GM23338 (cell line): ENCODE results near the gene CTRB2. TPM values are rescaled to one million over a fixed set of nuclear protein-coding genes. Genes with fewer than 3 reads are reported as not detected.
"Not testable (repeated sequence)": the region's sequence is repeated elsewhere in the genome, so short reads cannot be mapped to it uniquely, and the experiment has no call there.

Source experiments
- ATAC-seq: fragments of 200-7000 bp; cut with Tn5 transposase; 3 replicates; pipeline ENCODE4 v1.9.1; 2020
- DNase-seq: peaks from one replicate; pipeline ENCODE4 v3.0.0-alpha.2; 2015; ENCODE audit warnings: low spot score
- H2AFZ ChIP-seq: fragments of 200-600 bp; sonication (generic); 2 replicates; pipeline ENCODE4 v1.8.0; 2016; ENCODE audit warnings: antibody characterized with exemption, mild to moderate bottlenecking, moderate library complexity
- H3F3A ChIP-seq: fragments of 200-600 bp; sonication (generic); replicated peaks from 2 replicates; pipeline ENCODE4 v1.8.0; 2017; ENCODE audit warnings: antibody characterized with exemption, mixed run types, low read depth
- H3K27ac ChIP-seq: fragments of 200-600 bp; sonication (generic); 2 replicates; pipeline ENCODE4 v1.6.1; 2016; ENCODE audit warnings: low read depth
- H3K27me3 ChIP-seq: fragments of 200-600 bp; sonication (generic); 2 replicates; pipeline ENCODE4 v1.8.0; 2016; ENCODE audit warnings: mild to moderate bottlenecking, mixed run types, moderate library complexity; ENCODE audit not compliant: insufficient read depth
- H3K36me3 ChIP-seq: fragments of 200-600 bp; sonication (generic); 2 replicates; pipeline ENCODE4 v1.8.0; 2016; ENCODE audit warnings: mild to moderate bottlenecking; ENCODE audit not compliant: insufficient read depth
- H3K4me1 ChIP-seq: fragments of 200-600 bp; sonication (generic); 2 replicates; pipeline ENCODE4 v1.8.0; 2016; ENCODE audit warnings: mild to moderate bottlenecking, moderate library complexity; ENCODE audit not compliant: insufficient read depth
- H3K4me2 ChIP-seq: fragments of 200-600 bp; sonication (generic); 2 replicates; pipeline ENCODE4 v1.7.1; 2017; ENCODE audit warnings: mixed run types
- H3K4me3 ChIP-seq: fragments of 200-600 bp; sonication (generic); 2 replicates; pipeline ENCODE4 v1.6.1; 2016; ENCODE audit warnings: mixed run types
- H3K79me2 ChIP-seq: fragments of 200-600 bp; sonication (generic); replicated peaks from 2 replicates; pipeline ENCODE4 v1.8.0; 2017; ENCODE audit warnings: mild to moderate bottlenecking; ENCODE audit not compliant: insufficient read depth
- H3K9me2 ChIP-seq: fragments of 200-600 bp; sonication (generic); 2 replicates; pipeline ENCODE4 v1.8.0; 2017; ENCODE audit not compliant: insufficient read depth
- H4K20me1 ChIP-seq: fragments of 200-600 bp; sonication (generic); replicated peaks from 2 replicates; pipeline ENCODE4 v1.8.0; 2017; ENCODE audit warnings: mild to moderate bottlenecking; ENCODE audit not compliant: insufficient read depth
- H3K27ac Mint-ChIP-seq: 2 replicates; pipeline ENCODE4 v1.8.0; 2020; ENCODE audit warnings: inconsistent platforms, mild to moderate bottlenecking, moderate library complexity, mixed read lengths
- H3K27me3 Mint-ChIP-seq: 3 replicates; pipeline ENCODE4 v1.8.0; 2022; ENCODE audit warnings: low read depth, mild to moderate bottlenecking, moderate library complexity, mixed read lengths, inconsistent platforms; ENCODE audit not compliant: insufficient read depth, poor library complexity
- H3K36me3 Mint-ChIP-seq: 3 replicates; pipeline ENCODE4 v1.8.0; 2021; ENCODE audit warnings: low read depth, mild to moderate bottlenecking, inconsistent platforms, moderate library complexity, mixed read lengths
- H3K4me1 Mint-ChIP-seq: 3 replicates; pipeline ENCODE4 v1.8.0; 2020; ENCODE audit warnings: mild to moderate bottlenecking, inconsistent platforms, mixed read lengths
- H3K4me3 Mint-ChIP-seq: 3 replicates; pipeline ENCODE4 v1.8.0; 2021; ENCODE audit warnings: moderate library complexity, mild to moderate bottlenecking, inconsistent platforms, mixed read lengths
- H3K9me3 Mint-ChIP-seq: 3 replicates; pipeline ENCODE4 v1.8.0; 2020; ENCODE audit warnings: moderate library complexity, mild to moderate bottlenecking, inconsistent platforms, mixed read lengths
- EZH2 ChIP-seq: fragments of 200-600 bp; sonication (generic); IDR thresholded peaks from one replicate; pipeline ENCODE4 v1.8.0; 2017; ENCODE audit warnings: antibody characterized with exemption, mild to moderate bottlenecking, low read depth; ENCODE audit not compliant: unreplicated experiment
- EZH2phosphoT487 ChIP-seq: fragments of 200-600 bp; sonication (generic); IDR thresholded peaks from one replicate; pipeline ENCODE4 v1.8.1; 2018; ENCODE audit warnings: antibody characterized with exemption; ENCODE audit not compliant: unreplicated experiment
- JUNB ChIP-seq: IDR thresholded peaks from one replicate; pipeline ENCODE4 v1.6.1; 2016; ENCODE audit warnings: antibody characterized with exemption; ENCODE audit not compliant: unreplicated experiment
- NANOG ChIP-seq: IDR thresholded peaks from 2 replicates; pipeline ENCODE4 v1.6.1; 2016; ENCODE audit warnings: antibody characterized with exemption, borderline replicate concordance
- POLR2AphosphoS5 ChIP-seq: IDR thresholded peaks from 2 replicates; pipeline ENCODE4 v1.6.1; 2016; ENCODE audit warnings: antibody characterized with exemption, low read depth
- STAT1 ChIP-seq: IDR thresholded peaks from one replicate; pipeline ENCODE4 v1.6.1; 2016; ENCODE audit warnings: antibody characterized with exemption; ENCODE audit not compliant: unreplicated experiment
- ZNF114 ChIP-seq: fragments of 250-450 bp; sonication (Bioruptor Pico); IDR thresholded peaks from 2 replicates; pipeline ENCODE4 v1.5.0; 2020; ENCODE audit warnings: mild to moderate bottlenecking, moderate library complexity
- polyA plus RNA-seq: library from polyadenylated mRNA; unstranded; fragments of >200 nt; fragmentation: Nextera tagmentation; extraction: Ambion mirVana; gene quantifications from 2 replicates; pipeline ENCODE4 v1.2.1, GENCODE V29; 2016
- total RNA-seq: library from RNA; depleted of rRNA; stranded (reverse); fragments of >200 nt; shearing (Covaris generic); gene quantifications from 2 replicates; pipeline ENCODE4 v1.2.3, GENCODE V29; 2014
- TF ChIP-seq, protein P1 (sequence below): IDR thresholded peaks from one replicate; pipeline ENCODE4 v1.6.1; 2018; ENCODE audit warnings: antibody characterized with exemption; ENCODE audit not compliant: unreplicated experiment
- TF ChIP-seq, protein P2 (sequence below), 2 experiments: fragments of 200-600 bp in 1 of 2; sonication (generic) in 1 of 2; conservative IDR thresholded peaks; 2 replicates each; pipeline versions ENCODE4 v1.5.1 to v1.6.1; 2016 to 2017; ENCODE audit warnings: antibody characterized with exemption in 2 of 2, low read depth in 2 of 2, mild to moderate bottlenecking in 2 of 2, moderate library complexity in 1 of 2
- TF ChIP-seq, protein P3 (sequence below): IDR thresholded peaks from 2 replicates; pipeline ENCODE4 v1.6.1; 2016; ENCODE audit warnings: antibody characterized with exemption

CTRB2 gene
- total and polyA plus RNA-seq, 2 experiments from 2014 or later: not detected

DNA sequence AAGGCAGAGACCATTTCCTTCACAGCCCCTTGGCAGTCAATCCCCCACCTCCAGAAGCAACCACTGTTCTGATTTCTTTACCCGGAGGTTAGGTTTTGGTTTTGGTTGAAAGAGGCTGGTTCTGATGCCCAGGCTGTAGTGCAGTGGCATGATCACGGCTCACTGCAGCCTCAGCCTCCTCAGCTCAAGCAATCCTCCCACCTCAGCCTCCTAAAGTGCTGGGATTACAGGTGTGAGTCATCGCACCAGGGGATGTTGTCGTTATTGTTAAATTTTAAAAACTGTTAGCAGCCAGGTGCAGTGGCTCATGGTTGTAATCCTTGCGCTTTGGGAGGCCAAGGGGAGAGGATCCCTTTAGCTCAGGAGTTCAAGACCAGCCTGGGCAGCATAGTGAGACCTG lies 3.0 kb upstream of the CTRB2 start:
- DNase-seq (no peak), ATAC-seq (no peak)
- Mint-ChIP-seq H3K36me3 (no peaks in the 10 kb centered on the region), H3K4me3 (no peak overlapping the region), H3K27me3 (peaks cover 2% of the 10 kb centered on the region), H3K4me1 (peaks cover 5% of the 10 kb centered on the region; the same call in 1 of the 3 replicates), H3K9me3 (no peaks in the 10 kb centered on the region), H3K27ac (no peak overlapping the region)
- Histone ChIP-seq H3K4me3 (no peak overlapping the region), H3K9me2 (no peaks in the 10 kb centered on the region), H3K27ac (no peak overlapping the region), H3K4me2 (no peak overlapping the region), H3K4me1 (no peaks in the 10 kb centered on the region), H3K79me2 (no peaks in the 10 kb centered on the region), H3K36me3 (no peaks in the 10 kb centered on the region), H2AFZ (no peak overlapping the region), H4K20me1 (0 out of 2 replicates have a peak, but pooled peaks cover 3% of the 10 kb centered on the region), H3K27me3 (no peaks in the 10 kb centered on the region), H3F3A (no peaks in the 10 kb centered on the region)
- TF ChIP-seq ZNF114 (no peak), EZH2phosphoT487 (no peak), POLR2AphosphoS5 (no peak), NANOG (no peak), EZH2 (no peak), STAT1 (no peak), JUNB (no peak)
- TF ChIP-seq, protein P1, sequence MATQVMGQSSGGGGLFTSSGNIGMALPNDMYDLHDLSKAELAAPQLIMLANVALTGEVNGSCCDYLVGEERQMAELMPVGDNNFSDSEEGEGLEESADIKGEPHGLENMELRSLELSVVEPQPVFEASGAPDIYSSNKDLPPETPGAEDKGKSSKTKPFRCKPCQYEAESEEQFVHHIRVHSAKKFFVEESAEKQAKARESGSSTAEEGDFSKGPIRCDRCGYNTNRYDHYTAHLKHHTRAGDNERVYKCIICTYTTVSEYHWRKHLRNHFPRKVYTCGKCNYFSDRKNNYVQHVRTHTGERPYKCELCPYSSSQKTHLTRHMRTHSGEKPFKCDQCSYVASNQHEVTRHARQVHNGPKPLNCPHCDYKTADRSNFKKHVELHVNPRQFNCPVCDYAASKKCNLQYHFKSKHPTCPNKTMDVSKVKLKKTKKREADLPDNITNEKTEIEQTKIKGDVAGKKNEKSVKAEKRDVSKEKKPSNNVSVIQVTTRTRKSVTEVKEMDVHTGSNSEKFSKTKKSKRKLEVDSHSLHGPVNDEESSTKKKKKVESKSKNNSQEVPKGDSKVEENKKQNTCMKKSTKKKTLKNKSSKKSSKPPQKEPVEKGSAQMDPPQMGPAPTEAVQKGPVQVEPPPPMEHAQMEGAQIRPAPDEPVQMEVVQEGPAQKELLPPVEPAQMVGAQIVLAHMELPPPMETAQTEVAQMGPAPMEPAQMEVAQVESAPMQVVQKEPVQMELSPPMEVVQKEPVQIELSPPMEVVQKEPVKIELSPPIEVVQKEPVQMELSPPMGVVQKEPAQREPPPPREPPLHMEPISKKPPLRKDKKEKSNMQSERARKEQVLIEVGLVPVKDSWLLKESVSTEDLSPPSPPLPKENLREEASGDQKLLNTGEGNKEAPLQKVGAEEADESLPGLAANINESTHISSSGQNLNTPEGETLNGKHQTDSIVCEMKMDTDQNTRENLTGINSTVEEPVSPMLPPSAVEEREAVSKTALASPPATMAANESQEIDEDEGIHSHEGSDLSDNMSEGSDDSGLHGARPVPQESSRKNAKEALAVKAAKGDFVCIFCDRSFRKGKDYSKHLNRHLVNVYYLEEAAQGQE: no peak
- TF ChIP-seq, protein P2, sequence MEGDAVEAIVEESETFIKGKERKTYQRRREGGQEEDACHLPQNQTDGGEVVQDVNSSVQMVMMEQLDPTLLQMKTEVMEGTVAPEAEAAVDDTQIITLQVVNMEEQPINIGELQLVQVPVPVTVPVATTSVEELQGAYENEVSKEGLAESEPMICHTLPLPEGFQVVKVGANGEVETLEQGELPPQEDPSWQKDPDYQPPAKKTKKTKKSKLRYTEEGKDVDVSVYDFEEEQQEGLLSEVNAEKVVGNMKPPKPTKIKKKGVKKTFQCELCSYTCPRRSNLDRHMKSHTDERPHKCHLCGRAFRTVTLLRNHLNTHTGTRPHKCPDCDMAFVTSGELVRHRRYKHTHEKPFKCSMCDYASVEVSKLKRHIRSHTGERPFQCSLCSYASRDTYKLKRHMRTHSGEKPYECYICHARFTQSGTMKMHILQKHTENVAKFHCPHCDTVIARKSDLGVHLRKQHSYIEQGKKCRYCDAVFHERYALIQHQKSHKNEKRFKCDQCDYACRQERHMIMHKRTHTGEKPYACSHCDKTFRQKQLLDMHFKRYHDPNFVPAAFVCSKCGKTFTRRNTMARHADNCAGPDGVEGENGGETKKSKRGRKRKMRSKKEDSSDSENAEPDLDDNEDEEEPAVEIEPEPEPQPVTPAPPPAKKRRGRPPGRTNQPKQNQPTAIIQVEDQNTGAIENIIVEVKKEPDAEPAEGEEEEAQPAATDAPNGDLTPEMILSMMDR (conservative IDR thresholded peaks at IDR 0.05; ENCODE audit: low read depth in 2 of 2): no peak
- TF ChIP-seq, protein P3, sequence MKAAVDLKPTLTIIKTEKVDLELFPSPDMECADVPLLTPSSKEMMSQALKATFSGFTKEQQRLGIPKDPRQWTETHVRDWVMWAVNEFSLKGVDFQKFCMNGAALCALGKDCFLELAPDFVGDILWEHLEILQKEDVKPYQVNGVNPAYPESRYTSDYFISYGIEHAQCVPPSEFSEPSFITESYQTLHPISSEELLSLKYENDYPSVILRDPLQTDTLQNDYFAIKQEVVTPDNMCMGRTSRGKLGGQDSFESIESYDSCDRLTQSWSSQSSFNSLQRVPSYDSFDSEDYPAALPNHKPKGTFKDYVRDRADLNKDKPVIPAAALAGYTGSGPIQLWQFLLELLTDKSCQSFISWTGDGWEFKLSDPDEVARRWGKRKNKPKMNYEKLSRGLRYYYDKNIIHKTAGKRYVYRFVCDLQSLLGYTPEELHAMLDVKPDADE: no peak

DNA sequence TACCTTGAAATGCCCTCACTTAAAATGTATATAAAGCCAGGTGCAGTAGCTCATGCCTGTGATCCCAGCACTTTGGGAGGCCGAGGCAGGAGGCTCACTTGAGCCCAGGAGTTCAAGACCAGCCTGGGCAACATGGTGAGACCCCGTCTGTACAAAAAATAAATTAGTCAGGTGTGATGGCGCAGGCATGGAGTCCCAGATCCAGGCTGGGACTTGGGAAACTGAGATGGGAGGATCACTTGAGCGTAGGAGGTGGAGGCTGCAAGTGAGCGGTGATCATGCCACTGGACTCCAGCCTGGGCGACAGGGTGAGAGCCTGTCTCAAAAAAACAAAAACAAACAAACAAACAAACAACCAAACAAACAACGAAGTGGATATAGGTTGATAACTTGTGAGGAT lies 2.6 kb upstream of the CTRB2 start:
- not testable (repeated sequence) for H3K4me3 ChIP-seq, H3K27ac Mint-ChIP-seq, H3K4me1 Mint-ChIP-seq, H3K79me2 ChIP-seq, H3K36me3 ChIP-seq, ATAC-seq, H3F3A ChIP-seq, H3K36me3 Mint-ChIP-seq, H3K27me3 Mint-ChIP-seq, H3K27me3 ChIP-seq, H3K4me2 ChIP-seq, DNase-seq, H3K4me3 Mint-ChIP-seq, H3K27ac ChIP-seq, H4K20me1 ChIP-seq, H3K4me1 ChIP-seq, H3K9me3 Mint-ChIP-seq, H2AFZ ChIP-seq, H3K9me2 ChIP-seq
